ENCODE measurements around the gene AGBL1.

DNA sequence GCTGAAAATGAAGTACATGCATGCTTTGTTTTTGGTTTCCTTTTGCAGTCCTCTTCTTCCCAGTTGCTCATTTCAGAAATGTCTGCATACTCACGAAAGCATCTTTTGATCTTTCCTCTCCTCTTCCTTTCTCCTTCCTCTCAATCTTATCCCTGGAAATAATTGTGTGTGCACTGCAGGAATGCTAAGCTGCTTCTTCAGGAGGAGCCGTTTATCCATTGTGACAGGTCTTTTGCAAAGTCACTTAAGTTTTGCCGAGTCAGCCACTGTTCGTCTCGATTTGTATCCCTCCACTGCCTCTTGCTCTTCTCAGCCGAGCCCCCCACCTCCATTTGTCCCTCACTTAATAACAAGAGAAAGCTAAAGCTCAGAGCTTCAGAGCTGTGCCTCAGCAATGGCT, 597.6 kb downstream of the AGBL1 start:
- TF ChIP-seq, protein P1, sequence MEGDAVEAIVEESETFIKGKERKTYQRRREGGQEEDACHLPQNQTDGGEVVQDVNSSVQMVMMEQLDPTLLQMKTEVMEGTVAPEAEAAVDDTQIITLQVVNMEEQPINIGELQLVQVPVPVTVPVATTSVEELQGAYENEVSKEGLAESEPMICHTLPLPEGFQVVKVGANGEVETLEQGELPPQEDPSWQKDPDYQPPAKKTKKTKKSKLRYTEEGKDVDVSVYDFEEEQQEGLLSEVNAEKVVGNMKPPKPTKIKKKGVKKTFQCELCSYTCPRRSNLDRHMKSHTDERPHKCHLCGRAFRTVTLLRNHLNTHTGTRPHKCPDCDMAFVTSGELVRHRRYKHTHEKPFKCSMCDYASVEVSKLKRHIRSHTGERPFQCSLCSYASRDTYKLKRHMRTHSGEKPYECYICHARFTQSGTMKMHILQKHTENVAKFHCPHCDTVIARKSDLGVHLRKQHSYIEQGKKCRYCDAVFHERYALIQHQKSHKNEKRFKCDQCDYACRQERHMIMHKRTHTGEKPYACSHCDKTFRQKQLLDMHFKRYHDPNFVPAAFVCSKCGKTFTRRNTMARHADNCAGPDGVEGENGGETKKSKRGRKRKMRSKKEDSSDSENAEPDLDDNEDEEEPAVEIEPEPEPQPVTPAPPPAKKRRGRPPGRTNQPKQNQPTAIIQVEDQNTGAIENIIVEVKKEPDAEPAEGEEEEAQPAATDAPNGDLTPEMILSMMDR (IDR thresholded peaks at IDR 0.05): no peak
- TF ChIP-seq POLR2A (IDR thresholded peaks at IDR 0.05) (no peak), EP300 (IDR thresholded peaks at IDR 0.05) (no peak)
